SK-N-SH (cell line): ENCODE data around the gene CYBA. TPM values are rescaled to one million over a fixed set of nuclear protein-coding genes. Genes with fewer than 3 reads are reported as not detected.

ENCODE experiments used
- CTCF ChIA-PET: fragments of 300-600, 350-600 bp; formaldehyde crosslinking; extraction: SDS; loops from one replicate; lab custom pipeline; 2021; lab: Yijun Ruan, JAX
- POLR2A ChIA-PET: fragments of 350-600 bp; sonication (Branson Sonifier 250); formaldehyde crosslinking; extraction: SDS; loops from one replicate; lab custom pipeline; 2020; ENCODE audit warnings: antibody characterized with exemption, inconsistent platforms; lab: Yijun Ruan, JAX
- DNase-seq: peaks from one replicate; pipeline ENCODE4 v3.0.0; 2012
- H2AFZ ChIP-seq: fragments of 200-600 bp; sonication (generic); 2 replicates; pipeline ENCODE4 v1.8.1; 2016; ENCODE audit warnings: antibody characterized with exemption, mild to moderate bottlenecking, low read depth
- H3F3A ChIP-seq: fragments of 200-600 bp; sonication (generic); replicated peaks from 2 replicates; pipeline ENCODE3; 2016; ENCODE audit warnings: antibody characterized with exemption, mild to moderate bottlenecking; ENCODE audit not compliant: insufficient read depth
- H3K27ac ChIP-seq, 2 experiments: fragments of 200-500 bp in 1 of 2; fragments of 200-600 bp in 1 of 2; sonication (Bioruptor generic) in 1 of 2; sonication (generic), shearing (Covaris generic) in 1 of 2; 2 replicates each; pipeline versions ENCODE4 v1.5.1 to v1.6.1; 2014 to 2016; ENCODE audit warnings: low read depth in 2 of 2, inconsistent platforms in 1 of 2, low read length in 1 of 2, mild to moderate bottlenecking in 1 of 2, mixed read lengths in 1 of 2
- H3K27me3 ChIP-seq: fragments of 200-600 bp; sonication (generic), shearing (Covaris generic); 2 replicates; pipeline ENCODE4 v1.6.1; 2016; ENCODE audit warnings: mixed run types; ENCODE audit not compliant: insufficient read depth
- H3K36me3 ChIP-seq, 2 experiments: fragments of 200-500 bp in 1 of 2; fragments of 200-600 bp in 1 of 2; sonication (Bioruptor generic) in 1 of 2; sonication (generic) in 1 of 2; replicated peaks in 1 of 2; 2 replicates each; pipeline versions ENCODE3 to v1.5.1; 2014 to 2016; ENCODE audit warnings: low read length in 1 of 2, mild to moderate bottlenecking in 1 of 2; ENCODE audit not compliant: insufficient read depth in 2 of 2, control insufficient read depth in 1 of 2
- H3K4me1 ChIP-seq, 2 experiments: fragments of 200-500 bp in 1 of 2; fragments of 200-600 bp in 1 of 2; sonication (Bioruptor generic) in 1 of 2; sonication (generic), shearing (Covaris generic) in 1 of 2; 2 replicates each; pipeline versions ENCODE4 v1.5.1 to v1.6.1; 2014 to 2016; ENCODE audit warnings: low read depth in 1 of 2, low read length in 1 of 2, mixed run types in 1 of 2; ENCODE audit not compliant: insufficient read depth in 2 of 2, control insufficient read depth in 1 of 2
- H3K4me2 ChIP-seq: fragments of 200-600 bp; sonication (generic), shearing (Covaris generic); 2 replicates; pipeline ENCODE4 v1.6.1; 2017; ENCODE audit warnings: mixed run types
- H3K4me3 ChIP-seq, 2 experiments: fragments of 200-500 bp in 1 of 2; fragments of 200-600 bp in 1 of 2; sonication (Bioruptor generic) in 1 of 2; sonication (generic), shearing (Covaris generic) in 1 of 2; 2 replicates each; pipeline versions ENCODE4 v1.5.1 to v1.8.1; 2014 to 2016; ENCODE audit warnings: low read depth in 2 of 2, inconsistent platforms in 1 of 2, low read length in 1 of 2, mild to moderate bottlenecking in 1 of 2, mixed read lengths in 1 of 2, moderate library complexity in 1 of 2
- H3K79me2 ChIP-seq: fragments of 200-600 bp; sonication (generic); 2 replicates; pipeline ENCODE4 v1.8.1; 2017; ENCODE audit warnings: mild to moderate bottlenecking; ENCODE audit not compliant: insufficient read depth
- H3K9ac ChIP-seq: fragments of 200-600 bp; sonication (generic); 2 replicates; pipeline ENCODE4 v1.6.1; 2017; ENCODE audit warnings: mixed run types
- H3K9me2 ChIP-seq: fragments of 200-600 bp; sonication (generic); 2 replicates; pipeline ENCODE4 v1.6.1; 2017; ENCODE audit warnings: mixed run types
- H3K9me3 ChIP-seq: fragments of 200-600 bp; sonication (generic); 2 replicates; pipeline ENCODE4 v1.6.1; 2017; ENCODE audit warnings: mixed run types, mild to moderate bottlenecking, moderate library complexity
- H4K20me1 ChIP-seq: fragments of 200-600 bp; sonication (generic); 2 replicates; pipeline ENCODE4 v1.6.1; 2017; ENCODE audit warnings: mild to moderate bottlenecking, mixed run types; ENCODE audit not compliant: insufficient read depth
- ELF1 ChIP-seq: IDR thresholded peaks from 2 replicates; pipeline ENCODE4 v1.4.0; 2012
- EZH2phosphoT487 ChIP-seq: fragments of 200-600 bp; sonication (generic); IDR thresholded peaks from 2 replicates; pipeline ENCODE4 v1.6.1; 2017; ENCODE audit warnings: low read depth, mixed run types, mild to moderate bottlenecking, antibody characterized with exemption, moderate library complexity, borderline replicate concordance
- FOSL2 ChIP-seq: IDR thresholded peaks from 2 replicates; pipeline ENCODE4 v1.4.0; 2012; ENCODE audit warnings: low read depth, mild to moderate bottlenecking, moderate library complexity, borderline replicate concordance
- FOXJ3 ChIP-seq: sonication (generic); formaldehyde crosslinking; IDR thresholded peaks from 2 replicates; pipeline ENCODE4 v1.5.1; 2020; ENCODE audit warnings: mild to moderate bottlenecking, missing genetic modification reagents
- FOXM1 ChIP-seq: IDR thresholded peaks from 2 replicates; pipeline ENCODE4 v1.4.0; 2012; ENCODE audit warnings: low read depth, mild to moderate bottlenecking
- GATA2 ChIP-seq: sonication (generic); formaldehyde crosslinking; IDR thresholded peaks from 2 replicates; pipeline ENCODE4 v1.5.0; 2020; ENCODE audit warnings: mild to moderate bottlenecking, missing genetic modification reagents
- MEF2A ChIP-seq: IDR thresholded peaks from 2 replicates; pipeline ENCODE4 v1.4.0; 2012; ENCODE audit warnings: low read depth, borderline replicate concordance
- NFIC ChIP-seq: IDR thresholded peaks from 2 replicates; pipeline ENCODE4 v1.4.0; 2012; ENCODE audit warnings: borderline replicate concordance
- RCOR1 ChIP-seq: fragments of 150-350 bp; IDR thresholded peaks from 2 replicates; pipeline ENCODE4 v1.6.1; 2017; ENCODE audit warnings: antibody characterized with exemption, low read length
- RFX5 ChIP-seq: IDR thresholded peaks from 2 replicates; pipeline ENCODE4 v1.6.1; 2012; ENCODE audit warnings: mild to moderate bottlenecking, improper control_type of control experiment, low read length
- RXRA ChIP-seq: IDR thresholded peaks from 2 replicates; pipeline ENCODE4 v1.4.0; 2012; ENCODE audit warnings: low read depth, mild to moderate bottlenecking, borderline replicate concordance
- SMC3 ChIP-seq: IDR thresholded peaks from 2 replicates; pipeline ENCODE4 v1.6.1; 2012; ENCODE audit warnings: low read depth, low read length, improper control_type of control experiment
- TCF12 ChIP-seq: IDR thresholded peaks from 2 replicates; pipeline ENCODE4 v1.4.0; 2012
- YY1 ChIP-seq: IDR thresholded peaks from 2 replicates; pipeline ENCODE4 v1.4.0; 2012; ENCODE audit warnings: low read depth, mild to moderate bottlenecking
- WGBS: methylation state at CpG from one replicate; pipeline ENCODE4 v1.1.6; 2017; ENCODE audit warnings: low lambda C conversion rate; 5-methylcytosine and 5-hydroxymethylcytosine counted together
- polyA plus RNA-seq, 3 experiments: library from polyadenylated mRNA; depleted of rRNA; stranded (reverse); fragments of >200 nt; gene quantifications; 2 replicates each; pipeline ENCODE4 v1.2.3, GENCODE V29; 2012
- TF ChIP-seq, protein P1 (sequence below): IDR thresholded peaks from 2 replicates; pipeline ENCODE4 v1.4.0; 2012; ENCODE audit warnings: low read depth, borderline replicate concordance
- TF ChIP-seq, protein P2 (sequence below): fragments of 150-350 bp; IDR thresholded peaks from 2 replicates; pipeline ENCODE4 v1.6.1; 2017; ENCODE audit warnings: antibody characterized with exemption, low read length, low read depth, borderline replicate concordance
- TF ChIP-seq, protein P3 (sequence below): IDR thresholded peaks from 2 replicates; pipeline ENCODE4; 2012
- TF ChIP-seq, protein P4 (sequence below): fragments of 200-600 bp; sonication (generic); IDR thresholded peaks from 2 replicates; pipeline ENCODE4 v1.6.1; 2017; ENCODE audit warnings: antibody characterized with exemption, mild to moderate bottlenecking, moderate library complexity
- TF ChIP-seq, protein P5 (sequence below): IDR thresholded peaks from 2 replicates; pipeline ENCODE4 v1.6.1; 2012; ENCODE audit warnings: mild to moderate bottlenecking, low read depth, low read length, moderate library complexity

Gene CYBA
- polyA plus RNA-seq, 1 of the 3 experiments (the other 2 are of a cell fraction) = 176 TPM

DNA sequence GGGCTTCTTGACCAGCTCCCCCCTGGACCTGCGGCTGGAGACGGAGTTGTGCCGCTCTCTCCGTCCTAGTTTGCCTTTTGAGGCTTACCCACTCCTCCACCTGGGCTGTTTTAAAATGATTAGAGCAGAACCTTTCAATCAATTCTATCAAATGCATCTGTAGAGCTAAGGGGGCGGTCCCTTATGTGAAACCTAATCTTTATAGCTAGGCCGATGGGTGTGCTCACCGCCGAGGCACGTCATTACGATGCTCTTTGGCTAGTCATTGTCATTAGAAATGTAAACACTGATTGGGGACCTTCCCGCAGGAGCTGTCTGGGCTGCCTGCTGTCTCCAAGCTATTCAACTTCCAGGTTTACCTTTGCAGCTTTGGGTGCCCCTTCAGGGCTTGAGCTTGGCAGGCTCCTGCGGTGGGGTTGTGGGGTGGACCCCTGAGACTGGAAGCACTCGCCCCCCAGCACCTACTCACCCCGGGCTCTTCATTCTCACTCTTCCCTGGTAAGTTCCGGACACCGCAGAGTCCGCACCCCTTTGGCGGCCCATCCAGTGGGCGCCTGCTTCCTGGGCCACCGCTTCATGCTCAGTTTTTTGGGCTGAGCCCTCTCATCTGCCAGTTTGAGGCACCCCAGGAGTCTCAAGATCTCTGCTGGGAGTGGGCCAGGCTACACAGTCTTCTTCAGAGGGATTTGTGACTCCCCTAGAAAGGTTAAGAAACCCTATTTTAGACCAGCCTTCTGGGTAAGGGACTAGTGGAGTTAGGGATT lies 33.4 kb downstream of the CYBA start:
- peaks cover 13% of the 10 kb centered on the region for H4K20me1 ChIP-seq
- H3K4me1 ChIP-seq = no peaks in the 10 kb centered on the region
- H3K4me2 ChIP-seq = no peak overlapping the region
- 97% methylated on average over 18 of the region's 20 CpGs for WGBS
- TF ChIP-seq YY1 (no peak), ELF1 (no peak), RCOR1 (no peak), GATA2 (no peak), RXRA (no peak), FOXJ3 (no peak), RFX5 (no peak), MEF2A (no peak), FOXM1 (no peak), NFIC (no peak), SMC3 (no peak)
- TF ChIP-seq, protein P1, sequence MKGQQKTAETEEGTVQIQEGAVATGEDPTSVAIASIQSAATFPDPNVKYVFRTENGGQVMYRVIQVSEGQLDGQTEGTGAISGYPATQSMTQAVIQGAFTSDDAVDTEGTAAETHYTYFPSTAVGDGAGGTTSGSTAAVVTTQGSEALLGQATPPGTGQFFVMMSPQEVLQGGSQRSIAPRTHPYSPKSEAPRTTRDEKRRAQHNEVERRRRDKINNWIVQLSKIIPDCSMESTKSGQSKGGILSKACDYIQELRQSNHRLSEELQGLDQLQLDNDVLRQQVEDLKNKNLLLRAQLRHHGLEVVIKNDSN = no peak
- TF ChIP-seq, protein P2, sequence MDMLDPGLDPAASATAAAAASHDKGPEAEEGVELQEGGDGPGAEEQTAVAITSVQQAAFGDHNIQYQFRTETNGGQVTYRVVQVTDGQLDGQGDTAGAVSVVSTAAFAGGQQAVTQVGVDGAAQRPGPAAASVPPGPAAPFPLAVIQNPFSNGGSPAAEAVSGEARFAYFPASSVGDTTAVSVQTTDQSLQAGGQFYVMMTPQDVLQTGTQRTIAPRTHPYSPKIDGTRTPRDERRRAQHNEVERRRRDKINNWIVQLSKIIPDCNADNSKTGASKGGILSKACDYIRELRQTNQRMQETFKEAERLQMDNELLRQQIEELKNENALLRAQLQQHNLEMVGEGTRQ = no peak
- H3K79me2 ChIP-seq = peaks cover 20% of the 10 kb centered on the region; the same call in 1 of the 2 replicates
- H3K9me3 ChIP-seq = no peaks in the 10 kb centered on the region
- H3K9ac ChIP-seq = no peak overlapping the region
- CTCF ChIA-PET = interaction anchor here (1.0 kb wide), 1 partner anchor 45 kb away, joined by 3 read pairs; no protein-coding TSS in a partner anchor
- H3K36me3 ChIP-seq = peaks cover 0 to 26% of the 10 kb centered on the region in 2 experiments
- no peaks in the 10 kb centered on the region for H3F3A ChIP-seq
- H3K9me2 ChIP-seq = no peaks in the 10 kb centered on the region
- no peak overlapping the region for H2AFZ ChIP-seq
- POLR2A ChIA-PET = no interaction called here
- no peak overlapping the region for H3K27ac ChIP-seq
- DNase-seq = no peak
- H3K4me3 ChIP-seq = no peak overlapping the region
- no peaks in the 10 kb centered on the region for H3K27me3 ChIP-seq

DNA sequence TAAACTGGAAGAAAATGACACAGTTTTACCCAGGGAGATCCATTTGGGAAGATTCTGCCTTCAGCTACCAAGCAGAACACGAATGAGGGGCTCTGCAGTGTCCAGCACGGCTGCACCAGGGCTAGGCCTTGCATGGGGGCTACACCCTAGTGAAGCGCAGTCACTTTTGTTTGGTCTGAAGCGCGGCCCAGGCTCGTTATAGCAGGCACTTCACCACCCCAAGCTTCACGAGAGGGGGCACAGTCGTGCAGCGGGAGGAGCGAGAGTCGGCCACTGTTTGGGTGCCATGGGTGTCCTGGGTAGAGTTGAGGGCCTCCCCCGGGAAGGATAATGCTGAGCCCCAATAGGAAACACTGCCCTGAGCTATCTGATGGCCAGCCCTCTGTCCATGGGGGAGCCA lies 34.1 kb downstream of the CYBA start:
- Histone ChIP-seq H3F3A (no peaks in the 10 kb centered on the region), H4K20me1 (peaks cover 13% of the 10 kb centered on the region)
- 91% methylated on average over 12 of the region's 12 CpGs for WGBS
- TF ChIP-seq ELF1 = no peak
- TF ChIP-seq, protein P3, sequence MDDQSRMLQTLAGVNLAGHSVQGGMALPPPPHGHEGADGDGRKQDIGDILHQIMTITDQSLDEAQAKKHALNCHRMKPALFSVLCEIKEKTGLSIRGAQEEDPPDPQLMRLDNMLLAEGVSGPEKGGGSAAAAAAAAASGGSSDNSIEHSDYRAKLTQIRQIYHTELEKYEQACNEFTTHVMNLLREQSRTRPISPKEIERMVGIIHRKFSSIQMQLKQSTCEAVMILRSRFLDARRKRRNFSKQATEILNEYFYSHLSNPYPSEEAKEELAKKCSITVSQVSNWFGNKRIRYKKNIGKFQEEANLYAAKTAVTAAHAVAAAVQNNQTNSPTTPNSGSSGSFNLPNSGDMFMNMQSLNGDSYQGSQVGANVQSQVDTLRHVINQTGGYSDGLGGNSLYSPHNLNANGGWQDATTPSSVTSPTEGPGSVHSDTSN = no peak
- TF ChIP-seq YY1 = no peak
- TF ChIP-seq RCOR1 = no peak
- TF ChIP-seq FOSL2 = no peak
- TF ChIP-seq EZH2phosphoT487 = no peak
- TF ChIP-seq NFIC = no peak
- TF ChIP-seq, protein P4, sequence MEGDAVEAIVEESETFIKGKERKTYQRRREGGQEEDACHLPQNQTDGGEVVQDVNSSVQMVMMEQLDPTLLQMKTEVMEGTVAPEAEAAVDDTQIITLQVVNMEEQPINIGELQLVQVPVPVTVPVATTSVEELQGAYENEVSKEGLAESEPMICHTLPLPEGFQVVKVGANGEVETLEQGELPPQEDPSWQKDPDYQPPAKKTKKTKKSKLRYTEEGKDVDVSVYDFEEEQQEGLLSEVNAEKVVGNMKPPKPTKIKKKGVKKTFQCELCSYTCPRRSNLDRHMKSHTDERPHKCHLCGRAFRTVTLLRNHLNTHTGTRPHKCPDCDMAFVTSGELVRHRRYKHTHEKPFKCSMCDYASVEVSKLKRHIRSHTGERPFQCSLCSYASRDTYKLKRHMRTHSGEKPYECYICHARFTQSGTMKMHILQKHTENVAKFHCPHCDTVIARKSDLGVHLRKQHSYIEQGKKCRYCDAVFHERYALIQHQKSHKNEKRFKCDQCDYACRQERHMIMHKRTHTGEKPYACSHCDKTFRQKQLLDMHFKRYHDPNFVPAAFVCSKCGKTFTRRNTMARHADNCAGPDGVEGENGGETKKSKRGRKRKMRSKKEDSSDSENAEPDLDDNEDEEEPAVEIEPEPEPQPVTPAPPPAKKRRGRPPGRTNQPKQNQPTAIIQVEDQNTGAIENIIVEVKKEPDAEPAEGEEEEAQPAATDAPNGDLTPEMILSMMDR = no peak
- no peak for TF ChIP-seq RFX5
- no peak for TF ChIP-seq TCF12
- TF ChIP-seq RXRA = no peak
- TF ChIP-seq, protein P5, sequence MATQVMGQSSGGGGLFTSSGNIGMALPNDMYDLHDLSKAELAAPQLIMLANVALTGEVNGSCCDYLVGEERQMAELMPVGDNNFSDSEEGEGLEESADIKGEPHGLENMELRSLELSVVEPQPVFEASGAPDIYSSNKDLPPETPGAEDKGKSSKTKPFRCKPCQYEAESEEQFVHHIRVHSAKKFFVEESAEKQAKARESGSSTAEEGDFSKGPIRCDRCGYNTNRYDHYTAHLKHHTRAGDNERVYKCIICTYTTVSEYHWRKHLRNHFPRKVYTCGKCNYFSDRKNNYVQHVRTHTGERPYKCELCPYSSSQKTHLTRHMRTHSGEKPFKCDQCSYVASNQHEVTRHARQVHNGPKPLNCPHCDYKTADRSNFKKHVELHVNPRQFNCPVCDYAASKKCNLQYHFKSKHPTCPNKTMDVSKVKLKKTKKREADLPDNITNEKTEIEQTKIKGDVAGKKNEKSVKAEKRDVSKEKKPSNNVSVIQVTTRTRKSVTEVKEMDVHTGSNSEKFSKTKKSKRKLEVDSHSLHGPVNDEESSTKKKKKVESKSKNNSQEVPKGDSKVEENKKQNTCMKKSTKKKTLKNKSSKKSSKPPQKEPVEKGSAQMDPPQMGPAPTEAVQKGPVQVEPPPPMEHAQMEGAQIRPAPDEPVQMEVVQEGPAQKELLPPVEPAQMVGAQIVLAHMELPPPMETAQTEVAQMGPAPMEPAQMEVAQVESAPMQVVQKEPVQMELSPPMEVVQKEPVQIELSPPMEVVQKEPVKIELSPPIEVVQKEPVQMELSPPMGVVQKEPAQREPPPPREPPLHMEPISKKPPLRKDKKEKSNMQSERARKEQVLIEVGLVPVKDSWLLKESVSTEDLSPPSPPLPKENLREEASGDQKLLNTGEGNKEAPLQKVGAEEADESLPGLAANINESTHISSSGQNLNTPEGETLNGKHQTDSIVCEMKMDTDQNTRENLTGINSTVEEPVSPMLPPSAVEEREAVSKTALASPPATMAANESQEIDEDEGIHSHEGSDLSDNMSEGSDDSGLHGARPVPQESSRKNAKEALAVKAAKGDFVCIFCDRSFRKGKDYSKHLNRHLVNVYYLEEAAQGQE = no peak

More for the DNA sequence above, 34.1 kb downstream of the CYBA start:
- peaks cover 0 to 23% of the 10 kb centered on the region in 2 experiments for H3K36me3 ChIP-seq
- H3K79me2 ChIP-seq = peaks cover 20% of the 10 kb centered on the region; the same call in 1 of the 2 replicates
- no peaks in the 10 kb centered on the region for H3K9me3 ChIP-seq
- no peaks in the 10 kb centered on the region for H3K4me1 ChIP-seq
- H3K9ac ChIP-seq = no peak overlapping the region
- no peak for DNase-seq
- no peak overlapping the region for H3K27ac ChIP-seq
- H3K4me3 ChIP-seq = no peak overlapping the region
- no peak overlapping the region for H3K4me2 ChIP-seq
- no peaks in the 10 kb centered on the region for H3K9me2 ChIP-seq
- H3K27me3 ChIP-seq = no peaks in the 10 kb centered on the region
- ChIA-PET CTCF (interaction anchor here (1.0 kb wide), 1 partner anchor 46 kb away, joined by 3 read pairs; no protein-coding TSS in a partner anchor), POLR2A (no interaction called here)
- H2AFZ ChIP-seq = no peak overlapping the region
